Erythroblast (primary cell): ENCODE data around the gene SHISA6.
A peak's percentile ranks its signal among the peaks of the same experiment; 100 is the strongest.

ENCODE experiments used
- DNase-seq, 2 experiments: peaks; one replicate each; lab custom pipeline; 2025; lab: John Stamatoyannopoulos, UW
- GATA1 ChIP-seq: IDR thresholded peaks from 2 replicates; pipeline ENCODE4 v1.6.1; 2011; ENCODE audit warnings: low read depth, mild to moderate bottlenecking, control low read depth, low read length, moderate library complexity
- POLR2A ChIP-seq: IDR thresholded peaks from 2 replicates; pipeline ENCODE4 v1.6.1; 2011; ENCODE audit warnings: mild to moderate bottlenecking, low read length

Gene SHISA6

GRCh38 chr17:11487469-11487868 lies 246.5 kb downstream of the SHISA6 start:
- TF ChIP-seq GATA1, result no peak
- no peak for TF ChIP-seq POLR2A
- no peak for DNase-seq

GRCh38 chr17:11488407-11488806 lies 247.4 kb downstream of the SHISA6 start:
- DNase-seq, result no peak
- TF ChIP-seq POLR2A (no peak), GATA1 (no peak)

DNA sequence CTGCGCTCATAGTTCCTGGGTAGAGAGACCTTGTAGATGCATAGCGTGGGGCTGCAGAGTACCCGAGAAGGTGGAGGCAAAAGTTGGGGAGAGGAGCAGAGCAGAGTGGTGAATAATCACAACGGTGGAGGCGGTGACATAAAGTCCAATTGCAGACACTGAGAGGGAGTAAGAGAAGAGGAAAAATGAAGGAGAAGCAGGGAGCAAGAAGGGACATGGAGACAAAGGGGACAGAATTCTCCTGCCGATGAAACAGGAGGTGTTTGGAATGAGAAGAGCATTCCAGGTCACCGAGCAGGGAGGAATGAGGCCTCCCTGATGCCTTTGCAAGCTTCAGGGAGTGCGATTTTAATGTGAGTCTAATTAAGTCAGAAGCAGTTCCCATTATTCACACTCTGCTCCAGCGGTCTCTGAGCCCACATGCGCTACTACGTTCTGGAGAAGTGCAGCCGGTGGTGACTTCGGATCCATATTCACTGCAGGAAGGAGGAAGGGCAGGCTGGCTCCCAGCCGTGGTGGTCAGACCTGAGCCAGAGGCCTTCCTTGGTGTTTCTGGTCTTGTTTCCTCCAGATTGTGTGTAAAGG lies 249.2 kb downstream of the SHISA6 start:
- DNase-seq, result no peak
- TF ChIP-seq POLR2A (no peak), GATA1 (no peak)

- no peak for DNase-seq
- TF ChIP-seq POLR2A (no peak), GATA1 (no peak)
Measured at GRCh38 chr17:11492511-11492910, 251.5 kb downstream of the SHISA6 start.

- DNase-seq, result no peak
- TF ChIP-seq GATA1 (no peak), POLR2A (no peak)
Measured at GRCh38 chr17:11493936-11494335, 252.9 kb downstream of the SHISA6 start.

DNA sequence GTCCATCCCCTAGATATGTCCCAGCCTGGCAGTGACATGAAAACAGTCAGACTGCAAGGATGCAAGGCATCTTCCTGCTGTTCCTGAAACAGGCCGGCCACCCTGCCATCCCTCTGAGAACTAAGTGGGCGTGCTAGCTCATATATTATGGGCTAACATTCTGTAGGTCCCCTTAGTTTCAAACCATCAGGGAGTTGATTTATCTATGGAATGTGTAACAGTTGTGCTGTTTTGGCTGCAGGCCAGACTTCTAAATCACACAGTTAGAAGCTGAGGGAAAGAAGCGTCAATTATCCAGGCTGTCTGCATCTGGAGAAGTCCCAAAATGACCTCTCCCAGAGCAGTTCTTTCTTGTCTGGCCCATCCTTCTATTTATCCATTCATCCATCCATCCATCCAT lies 254.6 kb downstream of the SHISA6 start:
- no peak for TF ChIP-seq POLR2A
- TF ChIP-seq GATA1, result no peak

GRCh38 chr17:11499881-11500280 lies 258.9 kb downstream of the SHISA6 start:
- no peak for TF ChIP-seq GATA1
- TF ChIP-seq POLR2A, result no peak
- DNase-seq, result no peak

More for the DNA sequence above, 254.6 kb downstream of the SHISA6 start:
- no peak for DNase-seq

- TF ChIP-seq POLR2A (no peak), GATA1 (no peak)
- no peak for DNase-seq
Measured at GRCh38 chr17:11503308-11504035, 262.5 kb downstream of the SHISA6 start.

- no peak for TF ChIP-seq POLR2A
- TF ChIP-seq GATA1, result no peak
- DNase-seq, result peak in 1 of 2 experiments; percentile 12
Measured at GRCh38 chr17:11506635-11507034, 265.6 kb downstream of the SHISA6 start.

GRCh38 chr17:11511696-11512095 lies 270.7 kb downstream of the SHISA6 start:
- TF ChIP-seq POLR2A, result no peak
- no peak for TF ChIP-seq GATA1
- no peak for DNase-seq

GRCh38 chr17:11514565-11514964 lies 273.6 kb downstream of the SHISA6 start:
- TF ChIP-seq POLR2A, result no peak
- no peak for TF ChIP-seq GATA1
- no peak for DNase-seq

- TF ChIP-seq POLR2A, result no peak
- TF ChIP-seq GATA1, result no peak
Measured at GRCh38 chr17:11514981-11515680, 274.1 kb downstream of the SHISA6 start.

GRCh38 chr17:11515901-11516300 lies 274.9 kb downstream of the SHISA6 start:
- DNase-seq, result no peak
- TF ChIP-seq GATA1 (no peak), POLR2A (no peak)

More at GRCh38 chr17:11514981-11515680, 274.1 kb downstream of the SHISA6 start:
- DNase-seq, result no peak

DNA sequence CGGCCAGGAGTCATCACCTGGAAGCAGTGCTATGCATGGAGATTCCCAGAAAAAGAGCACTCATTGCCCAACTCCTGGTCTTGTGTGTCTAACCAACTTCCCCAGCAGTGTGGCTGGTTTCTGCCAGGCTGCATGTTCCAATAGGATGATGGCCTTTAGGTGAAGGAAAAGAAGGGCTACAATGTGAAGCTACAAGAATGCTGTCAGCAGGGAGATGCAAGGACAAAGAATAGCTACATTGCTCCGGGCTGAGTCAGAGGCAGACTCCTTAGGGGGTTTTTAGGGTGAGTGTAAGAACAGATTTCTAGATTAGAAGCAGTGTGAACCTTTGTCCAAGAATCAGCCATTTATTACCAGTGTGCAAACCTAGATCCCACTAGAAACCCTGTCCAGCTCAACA lies 294.2 kb downstream of the SHISA6 start:
- TF ChIP-seq GATA1 (no peak), POLR2A (no peak)
- DNase-seq, result no peak
